Trophoblast cell (in vitro differentiated cells and primary cell): ENCODE measurements around the gene TEKTIP1.

Experiments used
- DNase-seq, 2 donors: peaks; one replicate each; pipeline ENCODE4 v3.0.0-alpha.2; 2016
- H2AFZ ChIP-seq: 2 replicates; pipeline ENCODE4 v1.6.1; 2013; ENCODE audit warnings: low read length, moderate library complexity, mild to moderate bottlenecking; ENCODE audit not compliant: insufficient read depth, poor library complexity
- H2AK5ac ChIP-seq: 2 replicates; pipeline ENCODE4 v1.6.1; 2013; ENCODE audit warnings: mild to moderate bottlenecking, low read length
- H2BK120ac ChIP-seq: 2 replicates; pipeline ENCODE4 v1.6.1; 2013; ENCODE audit warnings: low read length, mild to moderate bottlenecking, moderate library complexity; ENCODE audit not compliant: insufficient read depth, poor library complexity
- H2BK12ac ChIP-seq: 2 replicates; pipeline ENCODE4 v1.6.1; 2013; ENCODE audit warnings: mild to moderate bottlenecking, low read length, moderate library complexity
- H2BK5ac ChIP-seq: 2 replicates; pipeline ENCODE4 v1.6.1; 2013; ENCODE audit warnings: low read length, low read depth, moderate library complexity, mild to moderate bottlenecking; ENCODE audit not compliant: poor library complexity
- H3K14ac ChIP-seq: 2 replicates; pipeline ENCODE4 v1.6.1; 2013; ENCODE audit warnings: mild to moderate bottlenecking, low read length
- H3K18ac ChIP-seq: 2 replicates; pipeline ENCODE4 v1.6.1; 2013; ENCODE audit warnings: mild to moderate bottlenecking, low read length
- H3K23ac ChIP-seq: 2 replicates; pipeline ENCODE4 v1.6.1; 2013; ENCODE audit warnings: low read length
- H3K27ac ChIP-seq: 2 replicates; pipeline ENCODE4 v1.5.1; 2013; ENCODE audit warnings: low read depth, mild to moderate bottlenecking, inconsistent platforms, low read length, moderate library complexity
- H3K27me3 ChIP-seq: 2 replicates; pipeline ENCODE4 v1.6.1; 2013; ENCODE audit warnings: inconsistent platforms, mild to moderate bottlenecking, low read length, moderate library complexity; ENCODE audit not compliant: insufficient read depth
- H3K36me3 ChIP-seq, 2 experiments: 1 replicate in 1 of 2; 2 replicates in 1 of 2; pipeline ENCODE4 v1.6.1; 2013; ENCODE audit warnings: low read length in 2 of 2, mild to moderate bottlenecking in 2 of 2, moderate library complexity in 1 of 2; ENCODE audit not compliant: insufficient read depth in 2 of 2, control insufficient read depth in 1 of 2
- H3K4ac ChIP-seq: 2 replicates; pipeline ENCODE4 v1.6.1; 2013; ENCODE audit warnings: low read depth, mild to moderate bottlenecking, low read length, moderate library complexity
- H3K4me1 ChIP-seq, 2 experiments: 1 replicate in 1 of 2; 2 replicates in 1 of 2; pipeline ENCODE4 v1.6.1; 2013; ENCODE audit warnings: low read length in 2 of 2, mild to moderate bottlenecking in 2 of 2, moderate library complexity in 1 of 2; ENCODE audit not compliant: insufficient read depth in 2 of 2, control insufficient read depth in 1 of 2
- H3K4me2 ChIP-seq: 2 replicates; pipeline ENCODE4 v1.6.1; 2013; ENCODE audit warnings: inconsistent platforms, mild to moderate bottlenecking, low read length, moderate library complexity
- H3K4me3 ChIP-seq: 2 replicates; pipeline ENCODE4 v1.5.1; 2013; ENCODE audit warnings: mild to moderate bottlenecking, low read depth, low read length, inconsistent platforms
- H3K79me1 ChIP-seq: one replicate; pipeline ENCODE4 v1.6.1; 2013; ENCODE audit warnings: low read length
- H3K79me2 ChIP-seq: 2 replicates; pipeline ENCODE4 v1.6.1; 2013; ENCODE audit warnings: low read length, mild to moderate bottlenecking; ENCODE audit not compliant: control insufficient read depth, insufficient read depth, poor library complexity
- H3K9ac ChIP-seq: 2 replicates; pipeline ENCODE4 v1.6.1; 2013; ENCODE audit warnings: mild to moderate bottlenecking, low read length
- H3K9me3 ChIP-seq: 2 replicates; pipeline ENCODE4 v1.6.1; 2013; ENCODE audit warnings: low read depth, mild to moderate bottlenecking, control low read depth, inconsistent platforms, low read length; ENCODE audit not compliant: insufficient read depth
- H4K12ac ChIP-seq: 2 replicates; pipeline ENCODE4 v1.6.1; 2013; ENCODE audit warnings: low read depth, mild to moderate bottlenecking, low read length, moderate library complexity
- H4K8ac ChIP-seq: 2 replicates; pipeline ENCODE4 v1.6.1; 2013; ENCODE audit warnings: low read depth, mild to moderate bottlenecking, low read length, moderate library complexity
- H4K91ac ChIP-seq: one replicate; pipeline ENCODE4 v1.6.1; 2013; ENCODE audit warnings: low read depth, mild to moderate bottlenecking, low read length, moderate library complexity
- WGBS: extraction: QIAGEN DNeasy Blood & Tissue Kit; methylation state at CpG from one replicate; pipeline ENCODE4 v1.1.7; 2013; ENCODE audit warnings: missing lambda C conversion rate; ENCODE audit not compliant: insufficient read length, insufficient coverage; ENCODE audit errors: extremely low coverage; 5-methylcytosine and 5-hydroxymethylcytosine counted together

The TEKTIP1 gene

DNA sequence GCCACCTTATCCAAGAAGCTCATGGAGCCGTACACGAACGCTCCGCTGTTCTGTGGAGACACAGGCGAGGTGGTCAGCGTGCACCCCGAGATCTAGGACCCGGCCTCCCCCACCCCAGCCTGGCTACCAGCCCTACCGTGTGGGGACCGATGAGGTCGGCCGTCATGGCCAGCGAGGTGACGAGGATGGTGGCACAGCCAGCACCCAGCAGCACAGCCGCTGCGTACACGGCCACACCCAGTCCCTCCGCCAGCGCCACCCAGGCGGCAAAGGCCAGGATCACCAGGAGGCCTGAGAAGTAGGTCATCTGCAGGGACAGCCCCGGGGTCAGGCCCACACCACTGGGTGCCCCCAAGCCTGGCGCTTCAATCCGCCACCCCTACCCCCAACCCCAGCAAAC is 7.1 kb downstream of the TEKTIP1 start:
- H3K4me1 ChIP-seq = no peaks in the 10 kb centered on the region
- no peak overlapping the region for H3K4ac ChIP-seq
- WGBS = no CpG with 5 or more reads among the region's 23 CpGs
- H2BK120ac ChIP-seq = no peak overlapping the region
- H3K9me3 ChIP-seq = peaks cover 4% of the 10 kb centered on the region
- H4K91ac ChIP-seq = no peak overlapping the region
- H2AFZ ChIP-seq = no peak overlapping the region
- H2BK5ac ChIP-seq = no peak overlapping the region
- no peak overlapping the region for H3K14ac ChIP-seq
- H3K79me2 ChIP-seq = no peaks in the 10 kb centered on the region
- H3K9ac ChIP-seq = no peak overlapping the region
- no peak overlapping the region for H4K8ac ChIP-seq
- no peaks in the 10 kb centered on the region for H3K79me1 ChIP-seq
- peak overlapping the region; percentile 4 for H4K12ac ChIP-seq
- no peaks in the 10 kb centered on the region for H3K27me3 ChIP-seq
- no peak overlapping the region for H3K23ac ChIP-seq
- peaks cover 79% of the 10 kb centered on the region in 2 experiments for H3K36me3 ChIP-seq
- no peak overlapping the region for H3K27ac ChIP-seq
- no peak overlapping the region for H2AK5ac ChIP-seq
- no peak overlapping the region for H3K4me2 ChIP-seq
- no peak for DNase-seq
- no peak overlapping the region for H3K4me3 ChIP-seq
- no peak overlapping the region for H2BK12ac ChIP-seq
- H3K18ac ChIP-seq = no peak overlapping the region

DNA sequence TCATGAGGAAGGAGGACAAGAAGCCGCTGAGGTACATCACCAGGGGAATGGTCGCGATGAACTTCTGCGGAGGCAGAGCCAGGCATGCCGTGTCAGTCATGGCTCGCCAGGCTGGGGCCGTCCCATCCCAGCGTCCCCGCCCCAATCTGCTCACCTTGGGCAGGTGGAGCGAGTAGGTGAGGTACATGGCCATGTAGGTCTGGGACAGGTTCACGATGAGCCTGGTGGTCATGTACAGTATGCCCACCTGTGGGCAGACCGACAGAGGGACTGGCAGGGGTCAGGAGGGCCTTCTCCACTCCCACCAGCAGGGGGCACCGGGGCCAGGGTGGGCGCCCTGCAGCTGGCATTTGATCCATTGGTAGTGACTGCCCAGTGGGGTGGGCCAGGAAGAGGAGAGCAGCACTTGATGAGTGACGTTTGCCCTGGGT is 8.3 kb downstream of the TEKTIP1 start:
- Histone ChIP-seq H3K18ac (no peak overlapping the region), H2AK5ac (no peak overlapping the region), H2BK12ac (no peak overlapping the region), H3K9me3 (peaks cover 4% of the 10 kb centered on the region), H4K8ac (no peak overlapping the region), H3K4ac (no peak overlapping the region), H3K4me2 (no peak overlapping the region), H3K36me3 (peaks cover 81 to 83% of the 10 kb centered on the region in 2 experiments), H3K14ac (no peak overlapping the region), H3K79me1 (no peaks in the 10 kb centered on the region), H3K4me1 (no peaks in the 10 kb centered on the region), H4K91ac (no peak overlapping the region), H4K12ac (no peak overlapping the region), H3K79me2 (no peaks in the 10 kb centered on the region), H2BK5ac (no peak overlapping the region), H3K9ac (no peak overlapping the region), H3K27ac (no peak overlapping the region), H3K23ac (no peak overlapping the region), H3K27me3 (no peaks in the 10 kb centered on the region), H3K4me3 (peak overlapping the region; percentile 37), H2AFZ (no peak overlapping the region), H2BK120ac (no peak overlapping the region)
- WGBS = no CpG with 5 or more reads among the region's 15 CpGs
- DNase-seq = peak in 1 of 2 donors; percentile 35

DNA sequence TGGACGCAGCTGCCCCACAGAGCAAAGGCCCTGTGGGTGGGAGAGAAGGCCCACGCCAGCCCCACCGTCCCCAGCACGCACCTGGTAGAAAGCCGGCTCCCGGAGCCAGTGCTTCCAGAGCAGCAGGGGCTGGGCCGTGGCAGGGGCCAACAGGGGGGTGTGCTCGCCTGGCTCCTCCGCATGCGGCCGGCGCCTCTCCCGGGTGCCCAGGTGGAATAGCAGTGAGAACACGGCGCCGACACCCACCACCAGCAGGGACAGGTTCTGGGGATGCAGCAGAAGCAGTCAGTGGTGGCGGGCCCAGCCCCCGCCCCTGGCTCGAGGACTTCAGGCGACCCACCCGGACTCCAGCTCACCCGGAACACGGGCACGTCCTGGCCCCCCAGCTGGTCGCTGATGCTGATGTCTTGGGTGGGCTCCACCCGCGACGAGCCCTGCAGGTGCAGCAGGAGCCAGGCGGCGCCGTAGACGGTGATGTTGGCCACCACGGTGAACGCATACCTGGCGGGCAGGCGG is 8.9 kb downstream of the TEKTIP1 start:
- no peak overlapping the region for H2AFZ ChIP-seq

DNA sequence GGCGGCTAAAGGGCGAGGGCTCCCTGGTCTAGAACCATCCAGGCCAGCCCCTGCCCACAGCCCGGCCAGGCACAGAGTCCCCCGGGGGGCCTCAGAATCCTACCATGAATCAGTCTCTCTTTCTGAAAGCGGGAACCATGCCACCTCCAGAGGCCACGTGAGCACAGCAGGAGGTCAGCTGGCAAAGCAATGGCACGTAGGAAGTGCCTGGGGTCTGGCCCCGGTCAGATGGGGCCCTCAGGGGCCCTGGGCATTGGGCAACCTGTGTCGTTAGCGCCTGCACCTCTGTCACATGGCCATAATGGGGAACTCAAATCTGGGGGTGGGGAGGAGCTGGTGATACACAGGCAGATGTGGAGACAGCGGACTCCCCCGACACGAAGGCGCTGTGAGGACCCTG is 9.6 kb downstream of the TEKTIP1 start:
- DNase-seq = no peak
- H3K9ac ChIP-seq = no peak overlapping the region
- peaks cover 2% of the 10 kb centered on the region for H3K79me2 ChIP-seq
- no peak overlapping the region for H2BK12ac ChIP-seq
- H4K8ac ChIP-seq = no peak overlapping the region
- H3K4me3 ChIP-seq = no peak overlapping the region
- H4K91ac ChIP-seq = no peak overlapping the region
- no peak overlapping the region for H2AK5ac ChIP-seq
- no peak overlapping the region for H2BK5ac ChIP-seq
- H3K27ac ChIP-seq = no peak overlapping the region
- H3K9me3 ChIP-seq = peaks cover 4% of the 10 kb centered on the region
- H2AFZ ChIP-seq = no peak overlapping the region
- no peaks in the 10 kb centered on the region for H3K27me3 ChIP-seq
- no peak overlapping the region for H2BK120ac ChIP-seq
- H3K36me3 ChIP-seq = peaks cover 70 to 73% of the 10 kb centered on the region in 2 experiments
- no peak overlapping the region for H3K4me2 ChIP-seq
- H3K18ac ChIP-seq = no peak overlapping the region
- H3K79me1 ChIP-seq = peaks cover 3% of the 10 kb centered on the region
- H3K14ac ChIP-seq = no peak overlapping the region
- H3K4ac ChIP-seq = no peak overlapping the region
- no peak overlapping the region for H4K12ac ChIP-seq
- no peak overlapping the region for H3K23ac ChIP-seq
- peaks cover 6% of the 10 kb centered on the region in 2 experiments for H3K4me1 ChIP-seq
- WGBS = no CpG with 5 or more reads among the region's 14 CpGs

More for the DNA sequence above, 8.9 kb downstream of the TEKTIP1 start:
- Histone ChIP-seq H3K27ac (no peak overlapping the region), H2BK5ac (no peak overlapping the region), H3K4ac (no peak overlapping the region), H4K91ac (no peak overlapping the region), H3K9ac (no peak overlapping the region), H3K36me3 (peaks cover 77 to 79% of the 10 kb centered on the region in 2 experiments), H3K18ac (no peak overlapping the region), H3K4me1 (peaks cover 2 to 3% of the 10 kb centered on the region in 2 experiments), H4K12ac (no peak overlapping the region), H3K79me1 (no peaks in the 10 kb centered on the region), H3K79me2 (no peaks in the 10 kb centered on the region), H2AK5ac (no peak overlapping the region), H3K27me3 (no peaks in the 10 kb centered on the region), H2BK120ac (no peak overlapping the region), H3K14ac (no peak overlapping the region), H4K8ac (no peak overlapping the region), H3K4me3 (no peak overlapping the region), H2BK12ac (no peak overlapping the region), H3K9me3 (peaks cover 4% of the 10 kb centered on the region), H3K23ac (no peak overlapping the region), H3K4me2 (no peak overlapping the region)
- no CpG with 5 or more reads among the region's 36 CpGs for WGBS
- no peak for DNase-seq
